Endodermal cell (in vitro differentiated cells): ENCODE data around the gene VPS52. TPM values are rescaled to one million over a fixed set of nuclear protein-coding genes. Genes with fewer than 3 reads are reported as not detected.

Experiments
- DNase-seq: peaks from one replicate; pipeline ENCODE4 v3.0.0-alpha.2; 2017
- H3K27ac ChIP-seq: 2 replicates; pipeline ENCODE4 v1.5.1; 2013; ENCODE audit warnings: mild to moderate bottlenecking, low read depth, low read length, moderate library complexity
- H3K27me3 ChIP-seq: 2 replicates; pipeline ENCODE4 v1.6.1; 2013; ENCODE audit warnings: mild to moderate bottlenecking, low read length, moderate library complexity; ENCODE audit not compliant: insufficient read depth, control insufficient read depth, poor library complexity, severe bottlenecking
- H3K36me3 ChIP-seq: 2 replicates; pipeline ENCODE4 v1.7.0; 2013; ENCODE audit warnings: mild to moderate bottlenecking, low read length, moderate library complexity; ENCODE audit not compliant: control insufficient read depth, insufficient read depth
- H3K4me1 ChIP-seq: one replicate; pipeline ENCODE4 v1.7.0; 2013; ENCODE audit warnings: low read length; ENCODE audit not compliant: control insufficient read depth, insufficient read depth
- H3K4me3 ChIP-seq: 2 replicates; pipeline ENCODE4 v1.5.1; 2013; ENCODE audit warnings: mild to moderate bottlenecking, low read length, moderate library complexity
- H3K9ac ChIP-seq: 2 replicates; pipeline ENCODE4 v1.6.1; 2013; ENCODE audit warnings: mild to moderate bottlenecking, low read length, moderate library complexity; ENCODE audit not compliant: poor library complexity, severe bottlenecking; ENCODE audit errors: extremely low read depth
- H3K9me3 ChIP-seq: 2 replicates; pipeline ENCODE4 v1.6.1; 2013; ENCODE audit warnings: mild to moderate bottlenecking, low read length, moderate library complexity; ENCODE audit not compliant: control insufficient read depth
- H3K27ac Mint-ChIP-seq: 2 replicates; pipeline ENCODE4 v1.8.0; 2020; ENCODE audit warnings: mixed read lengths
- H3K27me3 Mint-ChIP-seq: 2 replicates; pipeline ENCODE4 v1.8.0; 2021; ENCODE audit warnings: mild to moderate bottlenecking, mixed read lengths; ENCODE audit not compliant: insufficient read depth
- H3K36me3 Mint-ChIP-seq: 2 replicates; pipeline ENCODE4 v1.8.0; 2020; ENCODE audit warnings: low read depth, mixed read lengths
- H3K4me1 Mint-ChIP-seq: 2 replicates; pipeline ENCODE4 v1.8.0; 2020; ENCODE audit warnings: mixed read lengths
- H3K4me3 Mint-ChIP-seq: 2 replicates; pipeline ENCODE4 v1.8.0; 2020; ENCODE audit warnings: mild to moderate bottlenecking, moderate library complexity, mixed read lengths
- H3K9me3 Mint-ChIP-seq: 2 replicates; pipeline ENCODE4 v1.8.0; 2020; ENCODE audit warnings: mild to moderate bottlenecking, mixed read lengths
- CTCF ChIP-seq: fragments of 200-600 bp; sonication (generic); conservative IDR thresholded peaks from 2 replicates; pipeline ENCODE4 v1.5.0; 2021; ENCODE audit warnings: antibody characterized with exemption, mild to moderate bottlenecking
- WGBS, 2 experiments: methylation state at CpG; one replicate each; pipeline versions ENCODE4 v1.1.5 to v1.1.7; 2013; ENCODE audit warnings: missing lambda C conversion rate in 2 of 2, mixed read lengths in 1 of 2; ENCODE audit not compliant: insufficient coverage in 1 of 2, insufficient read length in 1 of 2; 5-methylcytosine and 5-hydroxymethylcytosine counted together
- total RNA-seq, 2 donors: library from RNA; stranded (reverse); fragmentation: NEBNext Ultra II Directional in 1 of 2; extraction: Animal tissue kit (Norgen Biotek cat#: 25700) in 1 of 2; gene quantifications; 2 replicates in 1 of 2; 3 replicates in 1 of 2; pipeline ENCODE4 v1.2.1, GENCODE V29; 2021

The VPS52 gene
- total RNA-seq, 2 donors from 2014 or later, result 51.4 to 63.9 TPM

GRCh38 chr6:33217246-33217645 is 54.4 kb downstream of the VPS52 start:
- no peaks in the 10 kb centered on the region for H3K36me3 Mint-ChIP-seq
- Histone ChIP-seq H3K36me3 (no peaks in the 10 kb centered on the region), H3K9ac (no peak overlapping the region), H3K4me3 (no peak overlapping the region), H3K9me3 (no peaks in the 10 kb centered on the region), H3K4me1 (no peaks in the 10 kb centered on the region), H3K27me3 (peaks cover 32% of the 10 kb centered on the region), H3K27ac (no peak overlapping the region)
- peaks cover 2% of the 10 kb centered on the region for H3K9me3 Mint-ChIP-seq
- no peak overlapping the region for H3K4me3 Mint-ChIP-seq
- peaks cover 89% of the 10 kb centered on the region for H3K27me3 Mint-ChIP-seq
- no peak for TF ChIP-seq CTCF
- 89 to 90% methylated on average over 3 to 6 of the region's 6 CpGs for WGBS, 2 experiments
- no peak overlapping the region for H3K27ac Mint-ChIP-seq
- peaks cover 12% of the 10 kb centered on the region for H3K4me1 Mint-ChIP-seq
- DNase-seq, result no peak

GRCh38 chr6:33216117-33216649 is 55.5 kb downstream of the VPS52 start:
- Histone ChIP-seq H3K9ac (no peak overlapping the region), H3K27ac (no peak overlapping the region), H3K9me3 (no peaks in the 10 kb centered on the region), H3K4me3 (no peak overlapping the region), H3K36me3 (no peaks in the 10 kb centered on the region), H3K4me1 (no peaks in the 10 kb centered on the region), H3K27me3 (peaks cover 34% of the 10 kb centered on the region)
- no peak for DNase-seq
- H3K27ac Mint-ChIP-seq, result no peak overlapping the region
- no peak overlapping the region for H3K4me3 Mint-ChIP-seq
- H3K9me3 Mint-ChIP-seq, result peaks cover 2% of the 10 kb centered on the region
- peaks cover 2% of the 10 kb centered on the region for H3K36me3 Mint-ChIP-seq
- peaks cover 88% of the 10 kb centered on the region for H3K27me3 Mint-ChIP-seq
- WGBS, 2 experiments, result 88 to 90% methylated on average over 2 to 4 of the region's 4 CpGs
- TF ChIP-seq CTCF, result no peak
- H3K4me1 Mint-ChIP-seq, result peaks cover 12% of the 10 kb centered on the region

- H3K27me3 Mint-ChIP-seq, result peaks cover 83% of the 10 kb centered on the region
- Histone ChIP-seq H3K4me3 (no peak overlapping the region), H3K4me1 (no peaks in the 10 kb centered on the region)
Measured at GRCh38 chr6:33215271-33216116, 56.2 kb downstream of the VPS52 start.

More at GRCh38 chr6:33215271-33216116, 56.2 kb downstream of the VPS52 start:
- no peak overlapping the region for H3K4me3 Mint-ChIP-seq
- WGBS, 2 experiments, result 83 to 89% methylated on average over 5 to 9 of the region's 9 CpGs
- peaks cover 5% of the 10 kb centered on the region for H3K36me3 Mint-ChIP-seq
- peaks cover 12% of the 10 kb centered on the region for H3K4me1 Mint-ChIP-seq
- H3K27me3 ChIP-seq, result peaks cover 34% of the 10 kb centered on the region
- H3K27ac Mint-ChIP-seq, result no peak overlapping the region
- H3K9me3 ChIP-seq, result no peaks in the 10 kb centered on the region
- DNase-seq, result peak; percentile 58
- H3K36me3 ChIP-seq, result peaks cover 5% of the 10 kb centered on the region
- H3K9me3 Mint-ChIP-seq, result peaks cover 2% of the 10 kb centered on the region
- no peak overlapping the region for H3K9ac ChIP-seq
- TF ChIP-seq CTCF, result no peak
- no peak overlapping the region for H3K27ac ChIP-seq
